Transverse colon (tissue), 4 donors: Measurements from ENCODE around the gene RIT1. TPM values are rescaled to one million over a fixed set of nuclear protein-coding genes. Genes with fewer than 3 reads are reported as not detected.

Experiments
- DNase-seq: peaks from one replicate; pipeline ENCODE4 v3.0.0-alpha.2; 2019
- H3K27ac ChIP-seq, 4 donors: fragments of 200-600 bp; sonication (generic); 2 replicates each; pipeline ENCODE4 v1.5.1; 2016 to 2018; ENCODE audit warnings: inconsistent platforms in 4 of 4
- H3K27me3 ChIP-seq: fragments of 200-600 bp; sonication (generic); 2 replicates; pipeline ENCODE4 v1.5.1; 2017; ENCODE audit warnings: inconsistent platforms
- H3K36me3 ChIP-seq, 4 donors: fragments of 200-600 bp; sonication (generic); 2 replicates each; pipeline ENCODE4 v1.5.1; 2017 to 2019; ENCODE audit warnings: inconsistent platforms in 4 of 4
- H3K4me1 ChIP-seq, 4 donors: fragments of 200-600 bp; sonication (generic); 2 replicates each; pipeline ENCODE4 v1.5.1; 2017 to 2020; ENCODE audit warnings: inconsistent platforms in 4 of 4
- H3K4me3 ChIP-seq, 4 donors: fragments of 200-600 bp; sonication (generic); 1 replicate in 1 of 4; 2 replicates in 3 of 4; pipeline versions ENCODE4 v1.5.1 to v1.6.1; 2017 to 2019; ENCODE audit warnings: inconsistent platforms in 4 of 4
- H3K9me3 ChIP-seq, 2 donors: fragments of 200-600 bp; sonication (generic); 2 replicates each; pipeline ENCODE4 v1.5.1; 2017 to 2019; ENCODE audit warnings: inconsistent platforms in 2 of 2
- EP300 ChIP-seq: sonication (generic); formaldehyde crosslinking; IDR thresholded peaks from one replicate; pipeline ENCODE4 v1.6.1; 2017; ENCODE audit warnings: antibody characterized with exemption, low read depth
- POLR2A ChIP-seq: fragments of 450-650 bp; IDR thresholded peaks from one replicate; pipeline ENCODE4 v1.6.1; 2016; ENCODE audit warnings: antibody characterized with exemption, mild to moderate bottlenecking, moderate library complexity
- POLR2AphosphoS5 ChIP-seq, 3 donors: sonication (generic); formaldehyde crosslinking; IDR thresholded peaks; one replicate each; pipeline ENCODE4 v1.6.1; 2016; ENCODE audit warnings: antibody characterized with exemption in 3 of 3
- WGBS, 2 donors: methylation state at CpG; one replicate each; pipeline ENCODE4 v1.1.5; 2018; ENCODE audit warnings: low coverage in 1 of 2; 5-methylcytosine and 5-hydroxymethylcytosine counted together
- in situ Hi-C, 4 donors: fragments of 200-750 bp; cut with MboI; loops; one replicate each; pipeline versions ENCODE4 v1.15.0 to v1.15.1; 2017; ENCODE audit warnings: low sequenced_read_pairs in 3 of 4, low pct_ligation_motif_present in 1 of 4, low pct_unique_long_range_greater_than_20kb in 1 of 4
- intact Hi-C: fragments of 100-400 bp; cut with DNase I; formaldehyde crosslinking; loops from one replicate; pipeline ENCODE4 v1.15.1; 2023; ENCODE audit warnings: low total_unique reads
- total RNA-seq, 4 donors: library from RNA; depleted of rRNA; stranded (reverse); fragments of >200 nt; gene quantifications; one replicate each; pipeline ENCODE4 v1.1.0, GENCODE V29; 2016
- TF ChIP-seq, protein P1 (sequence below), 5 experiments: fragments of 200-600 bp in 3 of 5; fragments of 450-650 bp in 2 of 5; sonication (generic) in 3 of 5; IDR thresholded peaks; 1 replicate in 2 of 5; 2 replicates in 3 of 5; pipeline ENCODE4 v1.5.1; 2016 to 2017; ENCODE audit warnings: antibody characterized with exemption in 5 of 5, inconsistent platforms in 3 of 5, mild to moderate bottlenecking in 2 of 5, moderate library complexity in 1 of 5

RIT1 gene
- total RNA-seq, 4 donors from 2014 or later, result 6.4 to 23.7 (median 17.0) TPM

- 50 to 66% methylated on average over 2 of the region's 2 CpGs for WGBS, 2 donors
- Histone ChIP-seq H3K4me3 (no peak overlapping the region), H3K27ac (peak overlapping the region; percentile 87 to 92 (median 88)), H3K4me1 (peaks cover 0 to 28% (median 23%) of the 10 kb centered on the region in 4 donors), H3K9me3 (no peaks in the 10 kb centered on the region), H3K27me3 (peaks cover 13% of the 10 kb centered on the region), H3K36me3 (no peaks in the 10 kb centered on the region)
- intact Hi-C loops, result no loop called here
- TF ChIP-seq POLR2A (no peak), POLR2AphosphoS5 (IDR thresholded peaks at IDR 0.05) (no peak), EP300 (no peak)
- TF ChIP-seq, protein P1, sequence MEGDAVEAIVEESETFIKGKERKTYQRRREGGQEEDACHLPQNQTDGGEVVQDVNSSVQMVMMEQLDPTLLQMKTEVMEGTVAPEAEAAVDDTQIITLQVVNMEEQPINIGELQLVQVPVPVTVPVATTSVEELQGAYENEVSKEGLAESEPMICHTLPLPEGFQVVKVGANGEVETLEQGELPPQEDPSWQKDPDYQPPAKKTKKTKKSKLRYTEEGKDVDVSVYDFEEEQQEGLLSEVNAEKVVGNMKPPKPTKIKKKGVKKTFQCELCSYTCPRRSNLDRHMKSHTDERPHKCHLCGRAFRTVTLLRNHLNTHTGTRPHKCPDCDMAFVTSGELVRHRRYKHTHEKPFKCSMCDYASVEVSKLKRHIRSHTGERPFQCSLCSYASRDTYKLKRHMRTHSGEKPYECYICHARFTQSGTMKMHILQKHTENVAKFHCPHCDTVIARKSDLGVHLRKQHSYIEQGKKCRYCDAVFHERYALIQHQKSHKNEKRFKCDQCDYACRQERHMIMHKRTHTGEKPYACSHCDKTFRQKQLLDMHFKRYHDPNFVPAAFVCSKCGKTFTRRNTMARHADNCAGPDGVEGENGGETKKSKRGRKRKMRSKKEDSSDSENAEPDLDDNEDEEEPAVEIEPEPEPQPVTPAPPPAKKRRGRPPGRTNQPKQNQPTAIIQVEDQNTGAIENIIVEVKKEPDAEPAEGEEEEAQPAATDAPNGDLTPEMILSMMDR (IDR thresholded peaks at IDR 0.05), result no peak
- in situ Hi-C loops, result no loop called here
- DNase-seq, result no peak
Observed at GRCh38 chr1:155860970-155861510, 50.1 kb downstream of the RIT1 start.

- in situ Hi-C loops (no loop called here), intact Hi-C loops (no loop called here)
- H3K36me3 ChIP-seq, result no peaks in the 10 kb centered on the region
- no peak for TF ChIP-seq POLR2A
- TF ChIP-seq POLR2AphosphoS5 (IDR thresholded peaks at IDR 0.05), result peak in 2 of 3 donors; percentile 18
- peak overlapping the region in 2 of 4 donors; percentile 37 to 55 for H3K4me3 ChIP-seq
- peak overlapping the region; percentile 87 to 92 (median 88) for H3K27ac ChIP-seq
- peak; percentile 55 for DNase-seq
- peaks cover 0 to 32% (median 24%) of the 10 kb centered on the region in 4 donors for H3K4me1 ChIP-seq
- no peaks in the 10 kb centered on the region for H3K9me3 ChIP-seq
- 8% methylated on average over 31 of the region's 35 CpGs; no CpG with 5 or more reads in 1 of the 2 donors for WGBS, 2 donors
- peaks cover 13% of the 10 kb centered on the region for H3K27me3 ChIP-seq
Observed at GRCh38 chr1:155859881-155860871, 51.0 kb downstream of the RIT1 start.

DNA sequence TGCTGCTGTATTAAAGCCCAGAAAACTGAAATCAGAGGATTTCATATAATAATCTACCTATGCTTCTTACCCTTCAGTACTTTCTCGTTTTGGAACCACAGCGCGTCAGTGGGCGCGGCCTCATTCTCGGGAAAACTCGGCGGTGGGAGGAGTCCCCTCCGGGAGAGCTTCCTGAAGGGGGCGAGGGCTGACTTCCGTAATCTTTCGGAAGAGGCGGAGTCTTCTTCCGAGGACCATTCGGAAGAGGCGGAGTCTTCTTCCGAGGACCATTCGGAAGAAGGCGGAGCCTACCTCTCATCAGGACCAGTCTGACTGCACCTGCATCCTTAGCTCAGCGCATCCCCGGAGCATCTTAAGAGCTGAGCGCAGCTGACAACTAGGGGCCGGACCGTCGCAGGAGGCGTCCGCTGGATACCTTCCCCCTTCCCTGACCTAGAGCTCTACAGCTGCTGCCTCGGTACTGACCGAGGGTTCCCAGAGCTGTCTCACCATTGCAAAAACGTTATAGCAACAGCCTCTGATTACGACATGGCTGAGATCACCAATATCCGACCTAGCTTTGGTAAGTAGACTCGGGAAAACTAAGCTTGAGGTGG is 51.8 kb downstream of the RIT1 start, which contains the start of gene SYT11:
Gene SYT11, plus strand, starts transcription at position 334 of the 596 bp plus-strand sequence. Its CDS starts 195 bp downstream, at position 529.
- Histone ChIP-seq H3K4me3 (peak within 1 kb of the TSS in 3 of 4 donors; percentile 37 to 55 (median 41)), H3K4me1 (peaks cover 0 to 32% (median 24%) of the 10 kb centered on the region in 4 donors), H3K27ac (peak within 1 kb of the TSS; percentile 87 to 92 (median 88))

GRCh38 chr1:155858800-155859233 is 52.3 kb downstream of the RIT1 start:
- in situ Hi-C loops, result no loop called here
- TF ChIP-seq EP300, result no peak
- TF ChIP-seq POLR2A, result no peak
- TF ChIP-seq, protein P1 (IDR thresholded peaks at IDR 0.05), result peak in 1 of 5 experiments; percentile 12
- H3K4me1 ChIP-seq, result peaks cover 0 to 32% (median 24%) of the 10 kb centered on the region in 4 donors
- peak; percentile 16 for DNase-seq
- H3K36me3 ChIP-seq, result peaks cover 0 to 8% (median 2%) of the 10 kb centered on the region in 4 donors
- intact Hi-C loops, result no loop called here
- H3K9me3 ChIP-seq, result no peaks in the 10 kb centered on the region
- peak overlapping the region; percentile 87 to 92 (median 88) for H3K27ac ChIP-seq
- peaks cover 13% of the 10 kb centered on the region for H3K27me3 ChIP-seq
- 4 to 49% methylated on average over 3 to 12 of the region's 12 CpGs for WGBS, 2 donors
- peak overlapping the region in 3 of 4 donors; percentile 37 to 55 (median 41) for H3K4me3 ChIP-seq

More for the DNA sequence above, 51.8 kb downstream of the RIT1 start, which contains the start of gene SYT11:
- peak; percentile 96 for DNase-seq
- WGBS, 2 donors, result 0% methylated on average over 12 to 32 of the region's 33 CpGs
- intact Hi-C loops, result no loop called here
- peaks cover 0 to 3% (median under 1%) of the 10 kb centered on the region in 4 donors for H3K36me3 ChIP-seq
- in situ Hi-C loops, result no loop called here
- H3K9me3 ChIP-seq, result no peaks in the 10 kb centered on the region
- peaks cover 13% of the 10 kb centered on the region for H3K27me3 ChIP-seq
- TF ChIP-seq POLR2A (no peak), POLR2AphosphoS5 (IDR thresholded peaks at IDR 0.05) (no peak), EP300 (no peak)
- TF ChIP-seq, protein P1 (IDR thresholded peaks at IDR 0.05), result no peak
